ENCODE measurements around the gene TRMT11. TPM values are rescaled to one million over a fixed set of nuclear protein-coding genes. Genes with fewer than 3 reads are reported as not detected.

TRMT11 gene
- total RNA-seq, 1 donor from 2014 or later = 27.7 TPM

DNA sequence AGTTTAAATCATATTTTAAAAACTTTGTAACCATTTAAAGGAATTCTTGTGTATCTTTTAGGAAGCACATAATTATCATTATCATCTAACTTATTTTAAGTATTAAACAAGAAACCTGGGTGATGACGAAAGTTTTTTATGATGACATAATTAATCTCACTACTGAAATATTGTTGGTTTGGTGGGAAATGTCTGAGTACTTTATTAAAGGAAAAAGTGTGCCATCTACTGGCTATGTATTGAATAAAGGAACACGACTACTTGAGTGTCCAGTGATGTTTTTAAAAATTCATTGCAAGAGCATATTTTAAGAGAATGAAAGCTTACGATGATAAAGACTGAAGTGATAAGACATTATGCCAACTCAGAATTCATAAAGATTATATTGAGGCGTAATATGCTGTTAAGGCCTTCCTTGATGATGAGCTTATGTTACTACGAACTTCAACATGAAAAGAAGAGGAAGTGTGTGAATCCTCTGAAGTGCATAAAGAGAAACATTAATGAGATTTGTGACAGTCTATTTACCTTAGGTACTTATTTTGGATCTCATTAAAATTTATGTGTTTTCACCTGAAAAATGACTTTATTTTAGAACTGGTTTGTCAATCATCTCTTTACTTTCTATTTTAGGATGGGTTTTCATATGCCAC is 12.0 kb upstream of the TRMT11 start:
- Mint-ChIP-seq H3K27me3 (ENCODE audit: unreplicated experiment) (no peaks in the 10 kb centered on the region), H3K36me3 (ENCODE audit: unreplicated experiment) (no peaks in the 10 kb centered on the region), H3K9me3 (ENCODE audit: unreplicated experiment) (no peaks in the 10 kb centered on the region), H3K4me1 (ENCODE audit: low read depth, unreplicated experiment) (no peaks in the 10 kb centered on the region), H3K4me3 (ENCODE audit: unreplicated experiment) (no peak overlapping the region), H3K27ac (ENCODE audit: unreplicated experiment) (no peak overlapping the region)
- TF ChIP-seq, protein P1, sequence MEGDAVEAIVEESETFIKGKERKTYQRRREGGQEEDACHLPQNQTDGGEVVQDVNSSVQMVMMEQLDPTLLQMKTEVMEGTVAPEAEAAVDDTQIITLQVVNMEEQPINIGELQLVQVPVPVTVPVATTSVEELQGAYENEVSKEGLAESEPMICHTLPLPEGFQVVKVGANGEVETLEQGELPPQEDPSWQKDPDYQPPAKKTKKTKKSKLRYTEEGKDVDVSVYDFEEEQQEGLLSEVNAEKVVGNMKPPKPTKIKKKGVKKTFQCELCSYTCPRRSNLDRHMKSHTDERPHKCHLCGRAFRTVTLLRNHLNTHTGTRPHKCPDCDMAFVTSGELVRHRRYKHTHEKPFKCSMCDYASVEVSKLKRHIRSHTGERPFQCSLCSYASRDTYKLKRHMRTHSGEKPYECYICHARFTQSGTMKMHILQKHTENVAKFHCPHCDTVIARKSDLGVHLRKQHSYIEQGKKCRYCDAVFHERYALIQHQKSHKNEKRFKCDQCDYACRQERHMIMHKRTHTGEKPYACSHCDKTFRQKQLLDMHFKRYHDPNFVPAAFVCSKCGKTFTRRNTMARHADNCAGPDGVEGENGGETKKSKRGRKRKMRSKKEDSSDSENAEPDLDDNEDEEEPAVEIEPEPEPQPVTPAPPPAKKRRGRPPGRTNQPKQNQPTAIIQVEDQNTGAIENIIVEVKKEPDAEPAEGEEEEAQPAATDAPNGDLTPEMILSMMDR (IDR thresholded peaks at IDR 0.05; ENCODE audit: partially characterized antibody, unreplicated experiment) = peak; percentile 52
- DNase-seq = no peak

- Mint-ChIP-seq H3K27ac (ENCODE audit: unreplicated experiment) (no peak overlapping the region), H3K36me3 (ENCODE audit: unreplicated experiment) (no peaks in the 10 kb centered on the region), H3K9me3 (ENCODE audit: unreplicated experiment) (no peaks in the 10 kb centered on the region), H3K4me3 (ENCODE audit: unreplicated experiment) (no peak overlapping the region), H3K27me3 (ENCODE audit: unreplicated experiment) (no peaks in the 10 kb centered on the region), H3K4me1 (ENCODE audit: low read depth, unreplicated experiment) (no peaks in the 10 kb centered on the region)
- DNase-seq = no peak
- TF ChIP-seq, protein P1 (IDR thresholded peaks at IDR 0.05; ENCODE audit: partially characterized antibody, unreplicated experiment) = no peak
These were observed 7.2 kb upstream of the TRMT11 start for GRCh38 chr6:125979101-125979500.

GRCh38 chr6:125981571-125982185 is 4.7 kb upstream of the TRMT11 start:
- H3K27me3 Mint-ChIP-seq (ENCODE audit: unreplicated experiment) = no peaks in the 10 kb centered on the region
- no peaks in the 10 kb centered on the region for H3K36me3 Mint-ChIP-seq (ENCODE audit: unreplicated experiment)
- H3K9me3 Mint-ChIP-seq (ENCODE audit: unreplicated experiment) = no peaks in the 10 kb centered on the region
- no peak overlapping the region for H3K27ac Mint-ChIP-seq (ENCODE audit: unreplicated experiment)
- TF ChIP-seq, protein P1 (IDR thresholded peaks at IDR 0.05; ENCODE audit: partially characterized antibody, unreplicated experiment) = no peak
- no peak for DNase-seq
- no peak overlapping the region for H3K4me3 Mint-ChIP-seq (ENCODE audit: unreplicated experiment)
- H3K4me1 Mint-ChIP-seq (ENCODE audit: low read depth, unreplicated experiment) = no peaks in the 10 kb centered on the region

DNA sequence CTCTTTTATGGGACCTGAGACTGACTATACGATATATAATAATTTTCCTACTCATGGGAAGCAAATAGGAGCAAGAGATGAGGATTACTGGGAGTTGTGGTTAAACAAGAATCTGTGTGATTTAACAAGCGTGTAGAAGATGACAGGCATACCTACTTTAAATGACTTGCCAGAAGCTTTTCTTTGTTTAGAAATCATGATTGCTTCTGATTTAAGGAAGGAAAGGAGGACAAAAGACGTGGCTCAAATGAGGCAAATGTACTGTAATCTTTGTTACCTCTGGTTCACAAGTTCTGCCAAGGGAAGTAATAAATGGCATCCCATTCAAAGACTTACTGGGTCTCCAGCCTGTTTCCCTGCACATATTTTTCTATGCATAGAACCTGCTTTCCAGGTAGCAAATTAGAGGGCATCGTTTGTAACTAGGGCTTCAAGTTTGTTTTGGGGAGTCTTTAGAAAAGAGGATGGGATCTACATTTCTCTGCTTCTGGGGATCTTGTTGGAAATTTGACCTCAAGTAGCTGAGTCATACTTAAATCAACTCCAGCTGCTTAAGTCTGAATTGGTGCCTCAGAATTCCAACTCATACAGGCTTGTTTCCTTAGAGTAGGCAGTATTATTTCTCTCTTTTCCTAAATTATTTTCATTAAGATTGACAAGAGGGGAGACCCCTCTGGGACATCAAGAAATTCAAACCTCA is 2.9 kb upstream of the TRMT11 start:
- DNase-seq = no peak
- TF ChIP-seq, protein P1 (IDR thresholded peaks at IDR 0.05; ENCODE audit: partially characterized antibody, unreplicated experiment) = no peak
- H3K27ac Mint-ChIP-seq (ENCODE audit: unreplicated experiment) = no peak overlapping the region
- no peaks in the 10 kb centered on the region for H3K36me3 Mint-ChIP-seq (ENCODE audit: unreplicated experiment)
- H3K9me3 Mint-ChIP-seq (ENCODE audit: unreplicated experiment) = no peaks in the 10 kb centered on the region
- no peaks in the 10 kb centered on the region for H3K27me3 Mint-ChIP-seq (ENCODE audit: unreplicated experiment)
- H3K4me1 Mint-ChIP-seq (ENCODE audit: low read depth, unreplicated experiment) = no peaks in the 10 kb centered on the region
- no peak overlapping the region for H3K4me3 Mint-ChIP-seq (ENCODE audit: unreplicated experiment)

DNA sequence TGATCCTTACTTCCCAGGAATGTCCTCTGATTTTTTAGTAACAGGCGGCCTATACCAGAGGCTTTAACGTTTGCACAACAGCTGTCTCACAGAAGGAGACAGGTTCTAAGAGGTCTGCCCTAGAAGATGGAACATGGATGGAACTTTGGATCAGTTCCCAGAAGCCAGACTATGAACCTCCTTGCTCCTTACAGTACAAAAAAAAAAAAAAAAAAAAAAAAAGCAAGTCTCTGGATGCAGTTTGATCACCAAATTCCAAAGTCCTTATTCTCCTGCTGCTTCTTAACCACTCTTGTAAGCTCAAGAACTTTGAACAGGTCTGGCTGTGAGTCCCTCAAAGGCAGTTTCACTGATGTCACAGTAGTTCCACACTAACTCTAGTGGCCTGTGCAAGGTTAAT is 2.0 kb upstream of the TRMT11 start:
- Mint-ChIP-seq H3K27ac (ENCODE audit: unreplicated experiment) (no peak overlapping the region), H3K9me3 (ENCODE audit: unreplicated experiment) (no peaks in the 10 kb centered on the region), H3K4me1 (ENCODE audit: low read depth, unreplicated experiment) (no peaks in the 10 kb centered on the region), H3K36me3 (ENCODE audit: unreplicated experiment) (no peaks in the 10 kb centered on the region), H3K4me3 (ENCODE audit: unreplicated experiment) (no peak overlapping the region), H3K27me3 (ENCODE audit: unreplicated experiment) (no peaks in the 10 kb centered on the region)
- TF ChIP-seq, protein P1 (IDR thresholded peaks at IDR 0.05; ENCODE audit: partially characterized antibody, unreplicated experiment) = no peak
- no peak for DNase-seq

All from glutamatergic neuron (in vitro differentiated cells).